ENCODE results near the gene STXBP5L.

DNA sequence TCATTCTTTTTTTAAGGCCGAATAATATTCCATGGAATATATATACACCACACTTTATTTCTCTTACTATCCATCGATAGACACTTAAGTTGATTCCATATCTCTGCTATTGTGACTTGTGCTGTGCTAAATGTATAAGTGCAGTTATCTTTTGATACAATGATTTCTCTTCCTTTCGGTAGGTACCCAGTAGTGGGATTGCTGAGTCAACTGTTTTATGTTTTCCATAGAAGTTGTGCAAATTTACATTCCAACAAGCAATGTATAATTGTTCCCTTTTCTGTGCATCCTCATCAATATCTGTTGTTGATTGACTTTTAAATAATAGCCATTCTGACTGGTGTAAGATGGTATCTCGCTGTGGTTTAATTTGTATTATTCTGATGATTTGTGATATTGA is 81.0 kb downstream of the STXBP5L start:
- TF ChIP-seq, protein P1, sequence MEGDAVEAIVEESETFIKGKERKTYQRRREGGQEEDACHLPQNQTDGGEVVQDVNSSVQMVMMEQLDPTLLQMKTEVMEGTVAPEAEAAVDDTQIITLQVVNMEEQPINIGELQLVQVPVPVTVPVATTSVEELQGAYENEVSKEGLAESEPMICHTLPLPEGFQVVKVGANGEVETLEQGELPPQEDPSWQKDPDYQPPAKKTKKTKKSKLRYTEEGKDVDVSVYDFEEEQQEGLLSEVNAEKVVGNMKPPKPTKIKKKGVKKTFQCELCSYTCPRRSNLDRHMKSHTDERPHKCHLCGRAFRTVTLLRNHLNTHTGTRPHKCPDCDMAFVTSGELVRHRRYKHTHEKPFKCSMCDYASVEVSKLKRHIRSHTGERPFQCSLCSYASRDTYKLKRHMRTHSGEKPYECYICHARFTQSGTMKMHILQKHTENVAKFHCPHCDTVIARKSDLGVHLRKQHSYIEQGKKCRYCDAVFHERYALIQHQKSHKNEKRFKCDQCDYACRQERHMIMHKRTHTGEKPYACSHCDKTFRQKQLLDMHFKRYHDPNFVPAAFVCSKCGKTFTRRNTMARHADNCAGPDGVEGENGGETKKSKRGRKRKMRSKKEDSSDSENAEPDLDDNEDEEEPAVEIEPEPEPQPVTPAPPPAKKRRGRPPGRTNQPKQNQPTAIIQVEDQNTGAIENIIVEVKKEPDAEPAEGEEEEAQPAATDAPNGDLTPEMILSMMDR (IDR thresholded peaks at IDR 0.05), result no peak
- TF ChIP-seq POLR2A (IDR thresholded peaks at IDR 0.05), result no peak
